Testis (tissue), 3 donors: ENCODE data around the gene VAT1. TPM values are rescaled to one million over a fixed set of nuclear protein-coding genes. Genes with fewer than 3 reads are reported as not detected.
"Not testable (repeated sequence)": the region's sequence is repeated elsewhere in the genome, so short reads cannot be mapped to it uniquely, and the experiment has no call there.

Experiments
- DNase-seq: peaks from one replicate; pipeline ENCODE4 v3.0.0-alpha.2; 2019
- H3K27ac ChIP-seq, 2 donors: fragments of 200-600 bp; sonication (generic); one replicate each; pipeline ENCODE4 v1.5.1; 2019
- H3K27me3 ChIP-seq: fragments of 200-600 bp; sonication (generic); one replicate; pipeline ENCODE4 v1.5.1; 2019
- H3K36me3 ChIP-seq: fragments of 200-600 bp; sonication (generic); one replicate; pipeline ENCODE4 v1.5.1; 2017; ENCODE audit warnings: low read depth; ENCODE audit errors: missing control alignments
- H3K4me1 ChIP-seq: fragments of 200-600 bp; sonication (generic); one replicate; pipeline ENCODE4 v1.5.1; 2019
- H3K4me3 ChIP-seq, 2 donors: fragments of 200-600 bp; sonication (generic); one replicate each; pipeline ENCODE4 v1.5.1; 2017 to 2019
- H3K9me3 ChIP-seq: fragments of 200-600 bp; sonication (generic); one replicate; pipeline ENCODE4 v1.5.1; 2017
- CTCF ChIP-seq, 3 experiments: fragments of 450-650 bp in 2 of 3; fragments of 200-600 bp in 1 of 3; sonication (generic) in 1 of 3; IDR thresholded peaks; one replicate each; pipeline ENCODE4 v1.5.1; 2016 to 2019; ENCODE audit warnings: antibody characterized with exemption in 3 of 3, mild to moderate bottlenecking in 2 of 3, moderate library complexity in 1 of 3
- POLR2A ChIP-seq: fragments of 450-650 bp; IDR thresholded peaks from one replicate; pipeline ENCODE4 v1.6.1; 2017; ENCODE audit warnings: antibody characterized with exemption, mild to moderate bottlenecking, moderate library complexity
- WGBS, 2 donors: methylation state at CpG; one replicate each; pipeline ENCODE4 v1.1.5; 2018; 5-methylcytosine and 5-hydroxymethylcytosine counted together
- intact Hi-C: fragments of 100-400 bp; cut with DNase I; formaldehyde crosslinking; loops from one replicate; pipeline ENCODE4 v1.15.1; 2023; ENCODE audit warnings: low total_unique reads
- polyA plus RNA-seq: library from polyadenylated mRNA; stranded (reverse); fragments of 350-450 nt; fragmentation: Illumina TruSeq; extraction: RNeasy Lipid Tissue Mini Kit (QIAGEN cat#74804); gene quantifications from one replicate; pipeline ENCODE4 v1.2.3, GENCODE V29; 2014; ENCODE audit warnings: low read depth, low replicate concordance; ENCODE audit not compliant: insufficient read depth
- total RNA-seq, 2 donors: library from RNA; depleted of rRNA; stranded (reverse); fragments of >200 nt; gene quantifications; one replicate each; pipeline ENCODE4 v1.2.3, GENCODE V29; 2016

VAT1 gene
- total and polyA plus RNA-seq, 3 donors from 2014 or later, result 201 to 277 (median 204) TPM

GRCh38 chr17:42980766-42981397 lies 41.3 kb downstream of the VAT1 start:
- peaks cover 11% of the 10 kb centered on the region for H3K4me1 ChIP-seq
- H3K4me3 ChIP-seq, result peak overlapping the region; percentile 78 to 96
- no peak for TF ChIP-seq CTCF (IDR thresholded peaks at IDR 0.05)
- no peak for TF ChIP-seq POLR2A
- peak; percentile 72 for DNase-seq
- H3K27me3 ChIP-seq, result no peaks in the 10 kb centered on the region
- H3K27ac ChIP-seq, result peak overlapping the region; percentile 37 to 87
- WGBS, 2 donors, result 0% methylated on average over 19 to 67 of the region's 67 CpGs
- no peaks in the 10 kb centered on the region for H3K9me3 ChIP-seq
- intact Hi-C loops, result no loop called here
- H3K36me3 ChIP-seq, result no peaks in the 10 kb centered on the region

GRCh38 chr17:42980274-42980765 lies 41.9 kb downstream of the VAT1 start, which contains the start of gene RUNDC1:
RUNDC1 (plus strand) TSS chr17:42980565; CDS start chr17:42980577, 12 bp downstream.
- WGBS, 2 donors, result 0 to 1% methylated on average over 13 to 39 of the region's 39 CpGs
- Histone ChIP-seq H3K27me3 (no peaks in the 10 kb centered on the region), H3K36me3 (no peaks in the 10 kb centered on the region), H3K9me3 (no peaks in the 10 kb centered on the region), H3K27ac (peak within 1 kb of the TSS; percentile 37 to 87), H3K4me3 (peak within 1 kb of the TSS; percentile 78 to 96), H3K4me1 (peaks cover 11% of the 10 kb centered on the region)
- peak; percentile 96 for DNase-seq
- TF ChIP-seq CTCF (IDR thresholded peaks at IDR 0.05) (no peak), POLR2A (no peak)
- intact Hi-C loops, result no loop called here

- 27 to 29% methylated on average over 21 of the region's 21 CpGs for WGBS, 2 donors
- Histone ChIP-seq H3K27me3 (no peaks in the 10 kb centered on the region), H3K36me3 (no peaks in the 10 kb centered on the region), H3K4me3 (peak within 1 kb of the TSS; percentile 78 to 96), H3K27ac (peak within 1 kb of the TSS; percentile 37 to 87), H3K4me1 (peaks cover 11% of the 10 kb centered on the region), H3K9me3 (no peaks in the 10 kb centered on the region)
- intact Hi-C loops, result no loop called here
- TF ChIP-seq CTCF (IDR thresholded peaks at IDR 0.05), result no peak
- TF ChIP-seq POLR2A, result no peak
- DNase-seq, result peak; percentile 43
Measured at GRCh38 chr17:42979511-42980273, 42.5 kb downstream of the VAT1 start, which contains the start of gene PTGES3L. PTGES3L (minus strand) TSS chr17:42980080; CDS start chr17:42980053, 27 bp downstream.

- H3K36me3 ChIP-seq, H3K4me1 ChIP-seq, H3K4me3 ChIP-seq, H3K27ac ChIP-seq, DNase-seq, intact Hi-C loops, H3K9me3 ChIP-seq, H3K27me3 ChIP-seq: not testable (repeated sequence)
- 87 to 97% methylated on average over 16 of the region's 16 CpGs for WGBS, 2 donors
Measured at GRCh38 chr17:42975701-42976100, 46.5 kb downstream of the VAT1 start.

- no peak overlapping the region for H3K27ac ChIP-seq
- TF ChIP-seq POLR2A (no peak), CTCF (IDR thresholded peaks at IDR 0.05) (no peak)
- WGBS, 2 donors, result 45 to 54% methylated on average over 2 of the region's 2 CpGs
- intact Hi-C loops, result no loop called here
- peaks cover 5% of the 10 kb centered on the region for H3K4me1 ChIP-seq
- H3K27me3 ChIP-seq, result no peaks in the 10 kb centered on the region
- H3K36me3 ChIP-seq, result no peaks in the 10 kb centered on the region
- H3K4me3 ChIP-seq, result no peak overlapping the region
- H3K9me3 ChIP-seq, result no peaks in the 10 kb centered on the region
- no peak for DNase-seq
Measured at GRCh38 chr17:42975265-42975664, 46.9 kb downstream of the VAT1 start.

GRCh38 chr17:42973323-42973722 lies 48.9 kb downstream of the VAT1 start:
- H3K27me3 ChIP-seq, H3K4me1 ChIP-seq, intact Hi-C loops, H3K4me3 ChIP-seq, DNase-seq, H3K9me3 ChIP-seq, H3K36me3 ChIP-seq, H3K27ac ChIP-seq: not testable (repeated sequence)
- WGBS, 2 donors, result 50% methylated on average over 2 of the region's 18 CpGs; no CpG with 5 or more reads in 1 of the 2 donors
